GM12878 (cell line): ENCODE results near the gene XRRA1. TPM values are rescaled to one million over a fixed set of nuclear protein-coding genes. Genes with fewer than 3 reads are reported as not detected.

Experiments used
- ATAC-seq: fragments of 200-7000 bp; cut with Tn5 transposase; 3 replicates; pipeline ENCODE4 v1.9.1; 2020; ENCODE audit warnings: mild to moderate bottlenecking, moderate library complexity
- BruUV-seq: library from RNA; stranded (reverse); fragments of 400-500 nt; replicated peaks from 2 replicates; lab custom pipeline; 2021; lab: Mats Ljungman, UMichigan
- CTCF ChIA-PET: fragments of 300-600 bp; sonication (Branson Sonifier 250); formaldehyde crosslinking; extraction: SDS; loops from one replicate; lab custom pipeline; 2021; ENCODE audit warnings: inconsistent platforms; lab: Yijun Ruan, JAX
- POLR2A ChIA-PET: fragments of 350-600 bp; formaldehyde crosslinking; extraction: SDS; loops from one replicate; lab custom pipeline; 2021; ENCODE audit warnings: inconsistent platforms; lab: Charles Lee
- RAD21 ChIA-PET: fragments of 300-600 bp; sonication (Branson Sonifier 250); formaldehyde crosslinking; loops from one replicate; lab custom pipeline; 2023; ENCODE audit warnings: antibody characterized with exemption; ENCODE audit not compliant: unreplicated experiment; lab: Charles Lee
- SMC1A ChIA-PET: fragments of 300-600 bp; sonication (Branson Sonifier 250); formaldehyde crosslinking; loops from one replicate; lab custom pipeline; 2023; ENCODE audit not compliant: unreplicated experiment, uncharacterized antibody; lab: Charles Lee
- DNase-seq: peaks from one replicate; pipeline ENCODE4 v3.0.0-alpha.2; 2011; ENCODE audit warnings: low read depth, low spot score
- FAIRE-seq: peaks from 3 replicates; lab custom pipeline; 2011; peaks lifted over from hg19 to GRCh38; lab: Jason Lieb, UNC
- H2AFZ ChIP-seq: 2 replicates; pipeline ENCODE4 v1.6.0; 2011; ENCODE audit warnings: low read depth, low read length, control low read depth; ENCODE audit not compliant: control insufficient read depth
- H3K27ac ChIP-seq: 2 replicates; pipeline ENCODE4 v1.5.1; 2011; ENCODE audit warnings: control low read depth; ENCODE audit not compliant: control insufficient read depth, insufficient read depth
- H3K27me3 ChIP-seq, 2 experiments: replicated peaks in 1 of 2; 2 replicates each; pipeline versions ENCODE4 v1.6.0 to v1.6.1; 2011; ENCODE audit warnings: low read length in 1 of 2; ENCODE audit not compliant: control insufficient read depth in 2 of 2, insufficient read depth in 2 of 2
- H3K36me3 ChIP-seq, 2 experiments: 2 replicates each; pipeline ENCODE4 v1.5.1; 2011; ENCODE audit warnings: low read length in 1 of 2; ENCODE audit not compliant: control insufficient read depth in 2 of 2, insufficient read depth in 2 of 2
- H3K4me1 ChIP-seq: 2 replicates; pipeline ENCODE4 v1.6.1; 2011; ENCODE audit warnings: mild to moderate bottlenecking, low read length, moderate library complexity, mixed read lengths; ENCODE audit not compliant: control insufficient read depth, insufficient read depth
- H3K4me2 ChIP-seq: 2 replicates; pipeline ENCODE4 v1.6.0; 2011; ENCODE audit warnings: control low read depth; ENCODE audit not compliant: control insufficient read depth, insufficient read depth
- H3K4me3 ChIP-seq: fragments of 200-600 bp; sonication (generic); 2 replicates; pipeline ENCODE4 v1.5.1; 2016
- H3K79me2 ChIP-seq: 2 replicates; pipeline ENCODE4 v1.6.0; 2011; ENCODE audit warnings: low read length; ENCODE audit not compliant: control insufficient read depth, insufficient read depth
- H3K9ac ChIP-seq: 2 replicates; pipeline ENCODE4 v1.8.0; 2011; ENCODE audit warnings: low read length, control low read depth, mixed read lengths; ENCODE audit not compliant: control insufficient read depth, insufficient read depth
- H3K9me3 ChIP-seq: replicated peaks from 3 replicates; pipeline ENCODE4 v1.5.1; 2011; ENCODE audit warnings: mild to moderate bottlenecking, low read length; ENCODE audit not compliant: control insufficient read depth, insufficient read depth
- H4K20me1 ChIP-seq: 2 replicates; pipeline ENCODE4 v1.6.0; 2011; ENCODE audit not compliant: control insufficient read depth, insufficient read depth
- EP300 ChIP-seq, 2 experiments: fragments of 150-350 bp in 1 of 2; IDR thresholded peaks; 2 replicates each; pipeline ENCODE4 v1.6.1; 2011 to 2012; ENCODE audit warnings: low read depth in 2 of 2, low read length in 2 of 2, borderline replicate concordance in 1 of 2, improper control_type of control experiment in 1 of 2, inconsistent platforms in 1 of 2; ENCODE audit not compliant: control insufficient read depth in 1 of 2
- KDM1A ChIP-seq: fragments of 200-600 bp; sonication (generic); IDR thresholded peaks from 2 replicates; pipeline ENCODE4 v1.6.1; 2016; ENCODE audit warnings: borderline replicate concordance
- MEF2A ChIP-seq: IDR thresholded peaks from 2 replicates; pipeline ENCODE4 v1.6.1; 2011; ENCODE audit warnings: low read depth, mild to moderate bottlenecking, low read length, moderate library complexity; ENCODE audit not compliant: insufficient read depth
- MXI1 ChIP-seq: fragments of 150-350 bp; IDR thresholded peaks from 2 replicates; pipeline ENCODE4 v1.6.1; 2011; ENCODE audit warnings: low read depth, mild to moderate bottlenecking, inconsistent platforms, low read length, improper control_type of control experiment
- POLR2A ChIP-seq: IDR thresholded peaks from 2 replicates; pipeline ENCODE4 v1.6.1; 2011; ENCODE audit warnings: low read depth, mild to moderate bottlenecking, low read length
- WRNIP1 ChIP-seq: IDR thresholded peaks from 2 replicates; pipeline ENCODE4 v1.6.1; 2011; ENCODE audit warnings: low read depth, low read length, improper control_type of control experiment, borderline replicate concordance
- ZZZ3 ChIP-seq: IDR thresholded peaks from 2 replicates; pipeline ENCODE4 v1.6.1; 2011; ENCODE audit warnings: low read depth; ENCODE audit not compliant: control insufficient read depth, insufficient read length
- whole genome bisulfite sequencing: methylation state at CpG from one replicate; pipeline ENCODE4 v1.1.6; 2016; ENCODE audit warnings: low lambda C conversion rate; ENCODE audit not compliant: insufficient replicate concordance, insufficient coverage; ENCODE audit errors: missing lambda C conversion rate; 5-methylcytosine and 5-hydroxymethylcytosine counted together
- in situ Hi-C: fragments of 300-500 bp; cut with MboI; formaldehyde crosslinking; loops from 9 replicates; pipeline ENCODE4 v1.14.3; 2018; ENCODE audit warnings: mixed read lengths
- intact Hi-C: fragments of 100-400 bp; cut with micrococcal nuclease; formaldehyde crosslinking; loops from one replicate; pipeline ENCODE4 v1.14.2; 2022; ENCODE audit not compliant: unreplicated experiment
- polyA plus RNA-seq, 11 experiments: library from polyadenylated mRNA; depleted of rRNA in 4 of 11; unstranded in 6 of 11; stranded (reverse) in 5 of 11; fragments of >200 nt; fragmentation: Nextera tagmentation in 4 of 11; fragmentation: Illumina TruSeq in 1 of 11; extraction: Ambion mirVana in 4 of 11; extraction: Trizol in 1 of 11; gene quantifications; 1 replicate in 1 of 11; 2 replicates in 10 of 11; pipeline versions ENCODE4 v1.2.1 to v1.2.3, GENCODE V29; 2011 to 2016; ENCODE audit warnings: inconsistent platforms in 2 of 11, missing spikeins in 2 of 11, low read depth in 1 of 11
- total RNA-seq, 4 experiments: library from RNA; depleted of rRNA in 3 of 4; stranded (reverse); fragments of >200 nt in 3 of 4; fragmentation: Illumina TruSeq in 1 of 4; extraction: Trizol in 1 of 4; gene quantifications; 2 replicates each; pipeline versions ENCODE4 v1.2.1 to v1.2.3, GENCODE V29; 2013 to 2021
- TF ChIP-seq, protein P1 (sequence below): IDR thresholded peaks from 2 replicates; pipeline ENCODE4 v1.6.1; 2012; ENCODE audit warnings: low read depth, low read length, improper control_type of control experiment

Gene XRRA1
- total and polyA plus RNA-seq, 10 of the 15 experiments (the other 5 are each of a cell fraction or from before 2014, with no cell fraction given), result 2.5 to 8.8 (median 4.6) TPM

DNA sequence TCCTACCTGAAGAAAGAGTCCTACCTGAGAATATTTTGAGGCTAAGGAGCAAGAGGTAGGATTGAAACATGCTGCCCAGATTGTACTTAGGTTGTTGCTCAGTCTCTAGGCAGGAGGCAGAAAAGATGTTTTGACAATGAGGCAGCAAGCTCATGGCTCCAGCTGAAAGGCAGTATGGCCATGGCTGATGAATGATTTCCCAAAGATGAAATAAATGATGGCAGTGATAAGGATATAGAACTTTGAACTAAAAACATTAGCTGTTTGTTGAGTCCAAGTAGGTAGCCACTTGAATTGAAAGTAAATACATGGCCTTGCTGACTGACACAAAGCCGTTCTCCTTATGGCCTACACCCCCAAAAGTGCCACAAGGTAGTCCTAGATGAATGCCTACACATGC, 33.0 kb upstream of the XRRA1 start:
- SMC1A ChIA-PET, result interaction anchor here (0.9 to 1.7 kb wide), 2 partner anchors 8 to 51 kb away, joined by 3 to 4 read pairs; no protein-coding TSS in a partner anchor
- Histone ChIP-seq H3K9me3 (no peaks in the 10 kb centered on the region), H3K36me3 (peaks cover 2 to 14% of the 10 kb centered on the region in 2 experiments; a peak in 3 of 4 replicates), H4K20me1 (no peaks in the 10 kb centered on the region), H3K79me2 (no peaks in the 10 kb centered on the region), H3K9ac (no peak overlapping the region), H3K4me3 (no peak overlapping the region), H3K27ac (no peak overlapping the region), H3K4me1 (no peaks in the 10 kb centered on the region), H3K4me2 (no peak overlapping the region), H2AFZ (no peak overlapping the region), H3K27me3 (no peaks in the 10 kb centered on the region)
- in situ Hi-C loops (no loop called here), intact Hi-C loops (no loop called here)
- no peak for DNase-seq
- TF ChIP-seq EP300 (IDR thresholded peaks at IDR 0.05; ENCODE audit: borderline replicate concordance in 1 of 2, control insufficient read depth in 1 of 2, low read depth in 2 of 2, low read length in 2 of 2) (no peak), MEF2A (no peak), MXI1 (no peak), WRNIP1 (no peak), KDM1A (no peak), POLR2A (no peak), ZZZ3 (no peak)
- TF ChIP-seq, protein P1, sequence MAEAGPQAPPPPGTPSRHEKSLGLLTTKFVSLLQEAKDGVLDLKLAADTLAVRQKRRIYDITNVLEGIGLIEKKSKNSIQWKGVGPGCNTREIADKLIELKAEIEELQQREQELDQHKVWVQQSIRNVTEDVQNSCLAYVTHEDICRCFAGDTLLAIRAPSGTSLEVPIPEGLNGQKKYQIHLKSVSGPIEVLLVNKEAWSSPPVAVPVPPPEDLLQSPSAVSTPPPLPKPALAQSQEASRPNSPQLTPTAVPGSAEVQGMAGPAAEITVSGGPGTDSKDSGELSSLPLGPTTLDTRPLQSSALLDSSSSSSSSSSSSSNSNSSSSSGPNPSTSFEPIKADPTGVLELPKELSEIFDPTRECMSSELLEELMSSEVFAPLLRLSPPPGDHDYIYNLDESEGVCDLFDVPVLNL, result no peak
- CTCF ChIA-PET, result interaction anchor here (1.5 kb wide), 1 partner anchor 159 kb away, joined by 3 read pairs; no protein-coding TSS in a partner anchor
- no peak for FAIRE-seq
- ATAC-seq, result no peak
- 100% methylated on average over 1 of the region's 1 CpG for WGBS
- no TSS peak for BruUV-seq
- RAD21 ChIA-PET, result no interaction called here
- POLR2A ChIA-PET, result interaction anchor here (0.5 to 1.0 kb wide), 2 partner anchors 18 to 557 kb away, joined by 3 read pairs; no protein-coding TSS in a partner anchor
